NB4 (cell line): Measurements from ENCODE around the gene GSS.

Experiments
- DNase-seq: peaks from one replicate; pipeline ENCODE4 v3.0.0; 2010; ENCODE audit warnings: low read depth
- H3K4me3 ChIP-seq: one replicate; pipeline ENCODE4 v1.5.1; 2011; ENCODE audit warnings: mild to moderate bottlenecking, low read depth, low read length, moderate library complexity
- MYC ChIP-seq: IDR thresholded peaks from 2 replicates; pipeline ENCODE4 v1.6.1; 2011; ENCODE audit warnings: low read depth, low read length
- POLR2A ChIP-seq: IDR thresholded peaks from 2 replicates; pipeline ENCODE4 v1.6.1; 2011; ENCODE audit warnings: mild to moderate bottlenecking; ENCODE audit not compliant: insufficient read length; ENCODE audit errors: extremely low read depth
- TF ChIP-seq, protein P1 (sequence below): IDR thresholded peaks from 2 replicates; pipeline ENCODE4 v1.6.1; 2011; ENCODE audit warnings: low read depth, low read length
- TF ChIP-seq, protein P2 (sequence below): IDR thresholded peaks from one replicate; pipeline ENCODE4 v1.5.1; 2012; ENCODE audit warnings: low read depth, low read length

Gene GSS

DNA sequence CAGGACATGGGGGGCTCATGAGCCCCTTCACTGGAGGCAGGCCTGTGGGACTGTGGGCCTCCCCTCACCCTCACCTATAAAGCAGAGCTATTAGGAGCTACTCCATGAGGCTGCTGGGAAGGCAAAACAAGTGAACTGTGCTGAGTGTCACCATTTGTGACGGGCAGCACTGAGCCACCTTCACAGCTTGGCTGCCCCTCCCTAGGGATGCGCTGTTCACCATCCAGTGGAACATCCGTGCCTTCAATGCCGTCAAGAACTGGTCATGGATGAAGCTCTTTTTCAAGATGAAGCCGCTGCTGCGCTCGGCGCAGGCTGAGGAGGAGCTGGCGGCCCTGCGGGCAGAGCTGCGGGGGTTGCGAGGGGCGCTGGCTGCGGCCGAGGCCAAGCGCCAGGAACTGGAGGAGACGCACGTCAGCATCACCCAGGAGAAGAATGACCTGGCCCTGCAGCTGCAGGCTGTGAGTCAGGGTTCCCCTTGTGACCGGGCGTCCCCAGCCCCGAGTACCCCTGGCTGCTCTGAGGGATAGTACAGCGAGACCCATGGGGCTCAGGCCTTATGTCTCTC is 38.4 kb upstream of the GSS start:
- H3K4me3 ChIP-seq = no peak overlapping the region
- no peak for TF ChIP-seq MYC
- no peak for TF ChIP-seq POLR2A
- TF ChIP-seq, protein P1, sequence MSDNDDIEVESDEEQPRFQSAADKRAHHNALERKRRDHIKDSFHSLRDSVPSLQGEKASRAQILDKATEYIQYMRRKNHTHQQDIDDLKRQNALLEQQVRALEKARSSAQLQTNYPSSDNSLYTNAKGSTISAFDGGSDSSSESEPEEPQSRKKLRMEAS = no peak
- TF ChIP-seq, protein P2, sequence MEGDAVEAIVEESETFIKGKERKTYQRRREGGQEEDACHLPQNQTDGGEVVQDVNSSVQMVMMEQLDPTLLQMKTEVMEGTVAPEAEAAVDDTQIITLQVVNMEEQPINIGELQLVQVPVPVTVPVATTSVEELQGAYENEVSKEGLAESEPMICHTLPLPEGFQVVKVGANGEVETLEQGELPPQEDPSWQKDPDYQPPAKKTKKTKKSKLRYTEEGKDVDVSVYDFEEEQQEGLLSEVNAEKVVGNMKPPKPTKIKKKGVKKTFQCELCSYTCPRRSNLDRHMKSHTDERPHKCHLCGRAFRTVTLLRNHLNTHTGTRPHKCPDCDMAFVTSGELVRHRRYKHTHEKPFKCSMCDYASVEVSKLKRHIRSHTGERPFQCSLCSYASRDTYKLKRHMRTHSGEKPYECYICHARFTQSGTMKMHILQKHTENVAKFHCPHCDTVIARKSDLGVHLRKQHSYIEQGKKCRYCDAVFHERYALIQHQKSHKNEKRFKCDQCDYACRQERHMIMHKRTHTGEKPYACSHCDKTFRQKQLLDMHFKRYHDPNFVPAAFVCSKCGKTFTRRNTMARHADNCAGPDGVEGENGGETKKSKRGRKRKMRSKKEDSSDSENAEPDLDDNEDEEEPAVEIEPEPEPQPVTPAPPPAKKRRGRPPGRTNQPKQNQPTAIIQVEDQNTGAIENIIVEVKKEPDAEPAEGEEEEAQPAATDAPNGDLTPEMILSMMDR = no peak
- no peak for DNase-seq

DNA sequence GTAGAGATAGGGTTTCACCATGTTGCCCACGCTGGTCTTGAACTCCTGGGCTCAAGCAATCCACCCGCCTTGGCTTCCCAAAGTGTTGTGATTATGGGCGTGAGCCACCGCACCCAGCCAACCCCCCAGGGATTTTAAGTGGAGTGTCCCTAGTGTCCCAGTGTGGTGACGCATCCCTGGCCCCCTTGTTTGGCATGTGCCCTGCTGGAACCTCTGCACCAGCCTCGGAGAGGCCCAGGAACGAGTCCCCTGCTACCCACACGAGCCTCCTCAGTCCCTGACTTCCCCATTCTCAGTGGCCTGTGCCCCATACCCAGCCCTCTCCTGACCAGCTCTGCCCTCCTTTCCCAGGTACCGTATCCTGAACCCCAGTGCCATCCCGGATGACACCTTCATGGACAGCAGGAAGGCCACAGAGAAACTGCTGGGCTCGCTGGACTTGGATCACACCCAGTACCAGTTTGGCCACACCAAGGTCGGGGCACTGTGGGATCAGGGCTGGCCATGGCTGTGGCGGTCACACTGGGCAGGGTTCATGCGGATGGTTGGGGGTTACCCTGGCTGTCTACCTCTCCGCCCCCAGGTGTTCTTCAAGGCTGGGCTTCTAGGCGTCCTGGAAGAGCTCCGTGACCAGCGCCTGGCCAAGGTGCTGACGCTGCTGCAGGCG is 37.3 kb upstream of the GSS start:
- no peak for TF ChIP-seq POLR2A
- TF ChIP-seq, protein P2 = no peak
- TF ChIP-seq MYC = no peak
- TF ChIP-seq, protein P1 = no peak
- DNase-seq = no peak
- H3K4me3 ChIP-seq = no peak overlapping the region

DNA sequence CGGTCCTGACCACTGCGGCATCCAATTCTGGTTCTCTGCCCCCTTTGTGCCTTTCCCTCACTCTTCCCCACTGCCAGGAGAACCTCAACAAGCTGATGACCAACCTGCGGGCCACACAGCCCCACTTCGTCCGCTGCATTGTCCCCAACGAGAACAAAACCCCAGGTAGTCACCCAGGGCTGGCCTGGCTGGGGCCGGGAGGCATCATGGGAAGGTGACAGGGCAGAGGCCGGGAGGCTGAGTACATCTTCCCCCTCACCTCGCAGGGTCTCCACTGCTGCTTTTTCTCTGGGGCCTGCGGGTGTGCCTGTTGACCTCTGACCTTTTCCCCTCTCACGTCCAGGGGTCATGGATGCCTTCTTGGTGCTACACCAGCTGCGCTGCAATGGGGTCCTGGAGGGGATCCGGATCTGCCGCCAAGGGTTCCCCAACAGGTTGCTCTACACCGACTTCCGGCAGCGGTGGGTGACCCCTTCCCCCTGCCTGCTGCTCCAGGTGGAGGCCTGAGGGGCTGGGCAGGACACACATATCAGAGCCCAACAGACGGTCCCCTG is 35.1 kb upstream of the GSS start:
- TF ChIP-seq, protein P2 = no peak
- no peak for TF ChIP-seq MYC
- no peak for TF ChIP-seq POLR2A
- TF ChIP-seq, protein P1 = no peak
- DNase-seq = no peak
- H3K4me3 ChIP-seq = no peak overlapping the region

DNA sequence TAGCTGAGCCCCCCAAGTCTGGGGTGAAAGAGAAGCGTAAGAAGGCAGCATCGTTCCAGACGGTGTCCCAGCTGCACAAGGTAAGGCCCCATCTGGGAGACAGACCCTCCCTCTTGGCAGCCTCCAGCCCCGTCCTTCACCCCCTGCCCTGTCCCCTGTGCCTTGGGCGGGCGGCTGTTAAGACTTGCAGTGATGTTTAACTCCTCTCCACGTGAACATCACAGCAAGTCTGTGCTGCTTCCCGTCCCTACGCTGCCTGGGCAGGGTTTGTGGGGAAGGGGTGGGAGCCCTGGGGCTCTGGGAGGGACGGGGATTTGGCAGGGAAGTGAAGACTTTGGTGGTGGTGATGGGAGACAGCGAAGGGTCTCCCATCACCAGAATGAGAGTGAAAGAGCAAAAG is 34.6 kb upstream of the GSS start:
- TF ChIP-seq, protein P2 = no peak
- TF ChIP-seq, protein P1 = no peak
- no peak for TF ChIP-seq POLR2A
- TF ChIP-seq MYC = no peak
- no peak overlapping the region for H3K4me3 ChIP-seq
- no peak for DNase-seq

DNA sequence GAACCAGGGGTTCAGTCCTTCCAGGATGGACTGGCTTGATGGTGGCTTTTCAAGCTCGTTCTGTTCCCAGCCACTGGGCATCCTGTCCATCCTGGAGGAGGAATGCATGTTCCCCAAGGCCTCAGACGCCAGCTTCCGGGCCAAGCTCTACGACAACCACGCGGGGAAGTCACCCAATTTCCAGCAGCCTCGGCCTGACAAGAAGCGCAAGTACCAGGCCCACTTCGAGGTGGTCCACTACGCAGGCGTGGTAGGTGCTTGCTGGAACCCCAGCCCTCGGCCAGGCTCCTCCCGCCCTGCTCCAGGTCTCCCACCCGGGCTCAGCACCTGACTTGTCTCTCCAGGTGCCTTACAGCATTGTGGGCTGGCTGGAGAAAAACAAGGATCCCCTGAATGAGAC is 34.1 kb upstream of the GSS start:
- no peak overlapping the region for H3K4me3 ChIP-seq
- TF ChIP-seq, protein P1 = no peak
- TF ChIP-seq POLR2A (no peak), MYC (no peak)
- TF ChIP-seq, protein P2 = no peak
- DNase-seq = no peak
